Endothelial cell of umbilical vein (primary cell): ENCODE results near the gene RNFT2. TPM values are rescaled to one million over a fixed set of nuclear protein-coding genes. Genes with fewer than 3 reads are reported as not detected.

ENCODE experiments used
- BruUV-seq: library from RNA; stranded (reverse); fragments of 400-500 nt; replicated peaks from 2 replicates; lab custom pipeline; 2021; lab: Mats Ljungman, UMichigan
- CTCF ChIA-PET: fragments of 300-600, 350-600 bp; sonication (Branson Sonifier 250); formaldehyde crosslinking; loops from one replicate; lab custom pipeline; 2021; ENCODE audit warnings: antibody characterized with exemption, inconsistent platforms; lab: Charles Lee
- POLR2A ChIA-PET: fragments of 300-600, 350-600 bp; sonication (Branson Sonifier 250); formaldehyde crosslinking; loops from one replicate; lab custom pipeline; 2021; ENCODE audit warnings: antibody characterized with exemption, inconsistent platforms; lab: Charles Lee
- DNase-seq: peaks from one replicate; pipeline ENCODE4 v3.0.0-alpha.2; 2011; ENCODE audit warnings: low read depth, low spot score
- FAIRE-seq: peaks from 2 replicates; lab custom pipeline; 2011; peaks lifted over from hg19 to GRCh38; lab: Jason Lieb, UNC
- H2AFZ ChIP-seq: 2 replicates; pipeline ENCODE4 v1.6.0; 2012; ENCODE audit warnings: low read depth, low read length, control low read depth, inconsistent platforms
- H3K27ac ChIP-seq: 2 replicates; pipeline ENCODE4 v1.5.1; 2011; ENCODE audit warnings: low read depth, mild to moderate bottlenecking, control low read depth, low read length, moderate library complexity; ENCODE audit not compliant: insufficient read depth
- H3K27me3 ChIP-seq, 2 experiments: 2 replicates each; pipeline versions ENCODE4 v1.6.0 to v1.6.1; 2011; ENCODE audit warnings: low read length in 2 of 2, mixed read lengths in 1 of 2; ENCODE audit not compliant: control insufficient read depth in 2 of 2, insufficient read depth in 2 of 2
- H3K36me3 ChIP-seq, 2 experiments: 2 replicates in 1 of 2; 3 replicates in 1 of 2; pipeline ENCODE4 v1.5.1; 2011; ENCODE audit warnings: low read length in 2 of 2, mild to moderate bottlenecking in 1 of 2, moderate library complexity in 1 of 2; ENCODE audit not compliant: control insufficient read depth in 2 of 2, insufficient read depth in 2 of 2; ENCODE audit errors: extremely low read depth in 1 of 2
- H3K4me1 ChIP-seq: 3 replicates; pipeline ENCODE4 v1.5.1; 2011; ENCODE audit warnings: mild to moderate bottlenecking, low read length; ENCODE audit not compliant: control insufficient read depth, insufficient read depth; ENCODE audit errors: extremely low read depth
- H3K4me2 ChIP-seq: 2 replicates; pipeline ENCODE4 v1.6.1; 2011; ENCODE audit warnings: low read length, control low read depth, mixed read lengths; ENCODE audit not compliant: insufficient read depth
- H3K4me3 ChIP-seq, 3 experiments: fragments of 200-600 bp in 1 of 3; sonication (generic), shearing (Covaris generic) in 1 of 3; replicated peaks in 1 of 3; 2 replicates each; pipeline ENCODE4 v1.5.1; 2011 to 2016; ENCODE audit warnings: control low read depth in 3 of 3, low read length in 3 of 3, mild to moderate bottlenecking in 2 of 3, inconsistent platforms in 1 of 3, low read depth in 1 of 3, moderate library complexity in 1 of 3; ENCODE audit not compliant: insufficient read depth in 1 of 3
- H3K79me2 ChIP-seq: 2 replicates; pipeline ENCODE4 v1.6.0; 2012; ENCODE audit warnings: low read length, inconsistent platforms; ENCODE audit not compliant: control insufficient read depth, insufficient read depth
- H3K9ac ChIP-seq: replicated peaks from 2 replicates; pipeline ENCODE3; 2011; ENCODE audit warnings: low read length, control low read depth; ENCODE audit not compliant: insufficient read depth; ENCODE audit errors: extremely low read depth
- H3K9me1 ChIP-seq: replicated peaks from 3 replicates; pipeline ENCODE4 v1.6.0; 2011; ENCODE audit warnings: mild to moderate bottlenecking, low read length; ENCODE audit not compliant: control insufficient read depth, insufficient read depth; ENCODE audit errors: extremely low read depth
- H3K9me3 ChIP-seq: replicated peaks from 2 replicates; pipeline ENCODE4 v1.5.1; 2012; ENCODE audit warnings: low read length, inconsistent platforms; ENCODE audit not compliant: control insufficient read depth, insufficient read depth
- H4K20me1 ChIP-seq: replicated peaks from 2 replicates; pipeline ENCODE3; 2011; ENCODE audit warnings: mild to moderate bottlenecking, low read length; ENCODE audit not compliant: control insufficient read depth, insufficient read depth; ENCODE audit errors: extremely low read depth
- EZH2 ChIP-seq: IDR thresholded peaks from 2 replicates; pipeline ENCODE4 v1.6.1; 2012; ENCODE audit warnings: borderline replicate concordance, low read depth, mild to moderate bottlenecking, moderate library complexity, low read length, inconsistent platforms; ENCODE audit not compliant: severe bottlenecking
- FOS ChIP-seq: IDR thresholded peaks from 2 replicates; pipeline ENCODE4 v1.6.1; 2011; ENCODE audit warnings: mild to moderate bottlenecking, low read length, moderate library complexity, borderline replicate concordance; ENCODE audit not compliant: insufficient read depth
- GATA2 ChIP-seq: IDR thresholded peaks from 2 replicates; pipeline ENCODE4 v1.7.0; 2011; ENCODE audit warnings: low read depth, mild to moderate bottlenecking, moderate library complexity, mixed read lengths, low read length; ENCODE audit not compliant: insufficient read length, insufficient read depth
- JUN ChIP-seq: IDR thresholded peaks from 2 replicates; pipeline ENCODE4 v1.6.1; 2011; ENCODE audit warnings: borderline replicate concordance, low read depth; ENCODE audit not compliant: insufficient read length, insufficient read depth
- MYC ChIP-seq: IDR thresholded peaks from one replicate; pipeline ENCODE4 v1.6.1; 2011; ENCODE audit warnings: mild to moderate bottlenecking, low read depth, low read length
- POLR2A ChIP-seq: IDR thresholded peaks from 2 replicates; pipeline ENCODE4 v1.6.1; 2012; ENCODE audit warnings: low read depth, mild to moderate bottlenecking, control low read depth, low read length
- POLR2AphosphoS5 ChIP-seq: IDR thresholded peaks from 2 replicates; pipeline ENCODE4 v1.6.1; 2012; ENCODE audit warnings: low read depth, mild to moderate bottlenecking, control low read depth, low read length, moderate library complexity; ENCODE audit not compliant: insufficient read depth
- dilution Hi-C: fragments of 300-500 bp; cut with MboI; formaldehyde crosslinking; loops from one replicate; pipeline ENCODE4 v1.15.0; 2019; ENCODE audit warnings: low sequenced_read_pairs; ENCODE audit not compliant: extremely low pct_ligation_motif_present
- intact Hi-C: fragments of 100-400 bp; cut with micrococcal nuclease; formaldehyde crosslinking; loops from one replicate; pipeline ENCODE4 v1.10.0; 2022
- polyA plus RNA-seq, 4 experiments: library from polyadenylated mRNA; depleted of rRNA in 3 of 4; stranded (reverse) in 3 of 4; unstranded in 1 of 4; fragments of >200 nt; gene quantifications; 2 replicates each; pipeline versions ENCODE4 v1.2.1 to v1.2.3, GENCODE V29; 2011 to 2012; ENCODE audit warnings: missing spikeins in 1 of 4
- total RNA-seq: library from RNA; stranded (reverse); gene quantifications from 2 replicates; pipeline ENCODE4 v1.2.3, GENCODE V29; 2021
- TF ChIP-seq, protein P1 (sequence below), 2 donors: IDR thresholded peaks; 1 replicate in 1 of 2; 2 replicates in 1 of 2; pipeline ENCODE4 v1.5.1; 2011; ENCODE audit warnings: low read length in 2 of 2, mild to moderate bottlenecking in 2 of 2, moderate library complexity in 2 of 2, control low read depth in 1 of 2, inconsistent platforms in 1 of 2, low read depth in 1 of 2; ENCODE audit not compliant: insufficient read depth in 1 of 2; ENCODE audit errors: extremely low read depth in 1 of 2
- TF ChIP-seq, protein P2 (sequence below): IDR thresholded peaks from 2 replicates; pipeline ENCODE4 v1.6.1; 2011; ENCODE audit not compliant: insufficient read depth, insufficient read length

The RNFT2 gene
- total and polyA plus RNA-seq, 2 donors (not counting 3 experiments of a cell fraction or from before 2014, with no cell fraction given): 1.4 to 6.6 TPM

DNA sequence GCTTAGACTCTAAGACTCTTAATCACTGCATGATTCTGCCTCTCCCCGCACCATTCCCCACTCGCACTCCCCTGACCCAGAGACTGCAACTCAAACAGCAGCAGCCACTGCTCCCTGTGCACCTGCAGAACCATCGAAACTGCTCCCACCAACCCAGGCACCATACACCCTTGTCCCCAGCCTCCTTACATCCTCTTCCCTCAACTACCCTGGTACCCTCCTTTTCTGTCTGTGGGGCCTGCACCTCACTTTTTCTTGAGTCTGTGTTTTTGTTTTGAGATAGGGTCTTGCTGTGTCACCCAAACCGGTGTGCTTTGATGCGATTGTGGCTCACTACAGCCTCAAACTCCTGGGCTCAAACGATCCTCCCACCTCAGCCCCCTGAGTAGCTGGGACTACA is 69.4 kb downstream of the RNFT2 start:
- FAIRE-seq: no peak
- dilution Hi-C loops (no loop called here), intact Hi-C loops (no loop called here)
- H3K4me3 ChIP-seq: no peak overlapping the region
- H2AFZ ChIP-seq: no peak overlapping the region
- H3K9me3 ChIP-seq: no peaks in the 10 kb centered on the region
- CTCF ChIA-PET: no interaction called here
- BruUV-seq: no TSS peak
- POLR2A ChIA-PET: no interaction called here
- no peaks in the 10 kb centered on the region for H3K4me1 ChIP-seq
- H3K79me2 ChIP-seq: no peaks in the 10 kb centered on the region
- no peak overlapping the region for H3K9ac ChIP-seq
- no peaks in the 10 kb centered on the region for H4K20me1 ChIP-seq
- TF ChIP-seq POLR2AphosphoS5: no peak
- TF ChIP-seq FOS: no peak
- no peak for TF ChIP-seq GATA2
- TF ChIP-seq EZH2: no peak
- TF ChIP-seq POLR2A: no peak
- no peak for TF ChIP-seq MYC
- TF ChIP-seq, protein P1, sequence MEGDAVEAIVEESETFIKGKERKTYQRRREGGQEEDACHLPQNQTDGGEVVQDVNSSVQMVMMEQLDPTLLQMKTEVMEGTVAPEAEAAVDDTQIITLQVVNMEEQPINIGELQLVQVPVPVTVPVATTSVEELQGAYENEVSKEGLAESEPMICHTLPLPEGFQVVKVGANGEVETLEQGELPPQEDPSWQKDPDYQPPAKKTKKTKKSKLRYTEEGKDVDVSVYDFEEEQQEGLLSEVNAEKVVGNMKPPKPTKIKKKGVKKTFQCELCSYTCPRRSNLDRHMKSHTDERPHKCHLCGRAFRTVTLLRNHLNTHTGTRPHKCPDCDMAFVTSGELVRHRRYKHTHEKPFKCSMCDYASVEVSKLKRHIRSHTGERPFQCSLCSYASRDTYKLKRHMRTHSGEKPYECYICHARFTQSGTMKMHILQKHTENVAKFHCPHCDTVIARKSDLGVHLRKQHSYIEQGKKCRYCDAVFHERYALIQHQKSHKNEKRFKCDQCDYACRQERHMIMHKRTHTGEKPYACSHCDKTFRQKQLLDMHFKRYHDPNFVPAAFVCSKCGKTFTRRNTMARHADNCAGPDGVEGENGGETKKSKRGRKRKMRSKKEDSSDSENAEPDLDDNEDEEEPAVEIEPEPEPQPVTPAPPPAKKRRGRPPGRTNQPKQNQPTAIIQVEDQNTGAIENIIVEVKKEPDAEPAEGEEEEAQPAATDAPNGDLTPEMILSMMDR (IDR thresholded peaks at IDR 0.05; ENCODE audit: extremely low read depth in 1 of 2, insufficient read depth in 1 of 2, low read depth in 1 of 2, low read length in 2 of 2): no peak
- no peak for TF ChIP-seq JUN
- TF ChIP-seq, protein P2, sequence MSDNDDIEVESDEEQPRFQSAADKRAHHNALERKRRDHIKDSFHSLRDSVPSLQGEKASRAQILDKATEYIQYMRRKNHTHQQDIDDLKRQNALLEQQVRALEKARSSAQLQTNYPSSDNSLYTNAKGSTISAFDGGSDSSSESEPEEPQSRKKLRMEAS: no peak
- H3K36me3 ChIP-seq: no peaks in the 10 kb centered on the region
- H3K9me1 ChIP-seq: no peaks in the 10 kb centered on the region
- H3K4me2 ChIP-seq: no peak overlapping the region
- H3K27me3 ChIP-seq: no peaks in the 10 kb centered on the region
- no peak overlapping the region for H3K27ac ChIP-seq
- DNase-seq: no peak
